Neural progenitor cell (in vitro differentiated cells): ENCODE measurements around the gene CDK9. TPM values are rescaled to one million over a fixed set of nuclear protein-coding genes. Genes with fewer than 3 reads are reported as not detected.
A peak's percentile ranks its signal among the peaks of the same experiment; 100 is the strongest.

Source experiments
- DNase-seq: peaks from one replicate; pipeline ENCODE4 v3.0.0-alpha.2; 2016; ENCODE audit warnings: low spot score
- H2AFZ ChIP-seq: fragments of 200-600 bp; sonication (generic); replicated peaks from 2 replicates; pipeline ENCODE4 v1.6.1; 2016; ENCODE audit warnings: antibody characterized with exemption
- H3F3A ChIP-seq: fragments of 200-600 bp; sonication (generic); 2 replicates; pipeline ENCODE4 v1.6.1; 2016; ENCODE audit warnings: antibody characterized with exemption, low read depth
- H3K27ac ChIP-seq: fragments of 200-600 bp; sonication (generic); 2 replicates; pipeline ENCODE4 v1.5.1; 2016; ENCODE audit warnings: mild to moderate bottlenecking
- H3K27me3 ChIP-seq: fragments of 200-600 bp; sonication (generic); 2 replicates; pipeline ENCODE4 v1.6.1; 2016; ENCODE audit warnings: mild to moderate bottlenecking, moderate library complexity
- H3K36me3 ChIP-seq: fragments of 200-600 bp; sonication (generic); 2 replicates; pipeline ENCODE4 v1.5.1; 2016
- H3K4me1 ChIP-seq: fragments of 200-600 bp; sonication (generic); 2 replicates; pipeline ENCODE4 v1.6.1; 2016; ENCODE audit warnings: mixed run types
- H3K4me2 ChIP-seq: fragments of 200-600 bp; sonication (generic); 2 replicates; pipeline ENCODE4 v1.6.1; 2016
- H3K4me3 ChIP-seq: fragments of 200-600 bp; sonication (generic); 2 replicates; pipeline ENCODE4 v1.5.1; 2016
- H3K79me2 ChIP-seq: fragments of 200-600 bp; sonication (generic); 2 replicates; pipeline ENCODE4 v1.6.1; 2016; ENCODE audit warnings: low read depth
- H3K9ac ChIP-seq: fragments of 200-600 bp; sonication (generic); 2 replicates; pipeline ENCODE4 v1.6.1; 2016
- H3K9me3 ChIP-seq: fragments of 200-600 bp; sonication (generic); 2 replicates; pipeline ENCODE4 v1.5.1; 2016; ENCODE audit warnings: low read depth
- H4K20me1 ChIP-seq: fragments of 200-600 bp; sonication (generic); 2 replicates; pipeline ENCODE4 v1.6.1; 2016; ENCODE audit warnings: low read depth
- H3K27ac Mint-ChIP-seq: 3 replicates; pipeline ENCODE4 v1.8.0; 2021; ENCODE audit warnings: mixed read lengths
- H3K27me3 Mint-ChIP-seq: 2 replicates; pipeline ENCODE4 v1.8.0; 2022; ENCODE audit warnings: low read depth, mild to moderate bottlenecking, inconsistent platforms, moderate library complexity, mixed read lengths; ENCODE audit not compliant: insufficient read depth
- H3K36me3 Mint-ChIP-seq: 3 replicates; pipeline ENCODE4 v1.8.0; 2021; ENCODE audit warnings: mixed read lengths
- H3K4me1 Mint-ChIP-seq: 3 replicates; pipeline ENCODE4 v1.8.0; 2021; ENCODE audit warnings: mixed read lengths
- H3K4me3 Mint-ChIP-seq: 3 replicates; pipeline ENCODE4 v1.8.0; 2021; ENCODE audit warnings: mild to moderate bottlenecking, moderate library complexity, mixed read lengths
- H3K9me3 Mint-ChIP-seq: 3 replicates; pipeline ENCODE4 v1.8.0; 2020; ENCODE audit warnings: mixed read lengths
- EZH2 ChIP-seq: fragments of 200-600 bp; sonication (generic); IDR thresholded peaks from 2 replicates; pipeline ENCODE4 v1.6.1; 2017; ENCODE audit warnings: antibody characterized with exemption, mild to moderate bottlenecking, moderate library complexity
- EZH2phosphoT487 ChIP-seq: fragments of 200-600 bp; sonication (generic); IDR thresholded peaks from 2 replicates; pipeline ENCODE4 v1.6.1; 2017; ENCODE audit warnings: antibody characterized with exemption
- total RNA-seq: library from RNA; depleted of rRNA; stranded (reverse); fragments of >200 nt; gene quantifications from 2 replicates; pipeline ENCODE4 v1.2.3, GENCODE V29; 2015; ENCODE audit warnings: low replicate concordance
- TF ChIP-seq, protein P1 (sequence below): fragments of 200-600 bp; sonication (generic); IDR thresholded peaks from 2 replicates; pipeline ENCODE4 v1.5.1; 2017; ENCODE audit warnings: antibody characterized with exemption, mild to moderate bottlenecking

The CDK9 gene
- total RNA-seq, 1 donor from 2014 or later, result 22.5 TPM

DNA sequence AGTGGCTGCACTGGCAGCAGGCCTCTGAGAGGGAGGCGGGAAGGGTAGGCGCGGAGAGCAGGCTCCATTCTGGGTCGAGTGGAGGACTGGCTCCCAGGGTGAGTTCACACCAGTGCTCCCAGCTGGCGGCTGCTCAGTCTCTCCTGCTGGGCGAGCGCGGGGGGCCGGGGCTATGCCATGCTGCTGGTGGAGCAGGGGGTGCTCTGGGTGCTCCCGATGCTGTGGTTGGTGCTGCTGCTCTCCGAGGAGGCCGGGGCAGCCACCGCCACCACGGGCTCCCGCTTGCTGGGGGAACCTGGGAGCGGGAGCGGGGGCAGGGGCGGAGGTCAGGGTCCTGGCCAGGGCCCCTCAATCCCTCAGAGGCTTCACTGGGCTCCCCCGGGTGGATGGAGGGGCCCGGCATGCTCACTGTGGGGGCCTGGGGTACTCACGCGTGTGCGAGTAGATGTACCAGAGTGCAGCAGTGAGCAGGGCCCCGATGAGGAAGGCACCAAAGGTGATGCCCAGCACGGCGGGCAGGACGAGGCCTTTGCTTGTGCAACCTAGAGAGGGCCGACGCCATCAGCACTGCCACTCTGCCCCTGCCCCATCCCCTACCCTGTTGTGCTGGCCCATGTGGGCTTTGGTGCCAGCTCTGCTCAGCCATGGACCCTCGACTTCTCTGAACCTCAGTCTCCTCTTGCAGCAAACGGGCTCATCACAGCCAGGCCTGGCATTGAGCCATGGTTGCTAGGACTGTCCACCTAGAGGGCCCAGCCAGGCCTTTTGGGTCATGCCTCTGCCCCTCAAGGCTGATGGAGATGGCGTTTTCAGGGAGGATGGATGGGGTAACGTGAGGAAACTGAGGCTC lies 29.9 kb downstream of the CDK9 start:
- Histone ChIP-seq H3K36me3 (no peaks in the 10 kb centered on the region), H3K9me3 (no peaks in the 10 kb centered on the region), H2AFZ (no peak overlapping the region), H4K20me1 (no peaks in the 10 kb centered on the region), H3K9ac (no peak overlapping the region), H3K79me2 (no peaks in the 10 kb centered on the region), H3K4me3 (no peak overlapping the region), H3K4me2 (no peak overlapping the region), H3K4me1 (no peaks in the 10 kb centered on the region), H3K27ac (no peak overlapping the region), H3K27me3 (no peaks in the 10 kb centered on the region), H3F3A (no peaks in the 10 kb centered on the region)
- Mint-ChIP-seq H3K36me3 (peaks cover 2% of the 10 kb centered on the region), H3K4me1 (no peaks in the 10 kb centered on the region), H3K4me3 (no peak overlapping the region), H3K27me3 (peaks cover 4% of the 10 kb centered on the region), H3K9me3 (no peaks in the 10 kb centered on the region), H3K27ac (no peak overlapping the region)
- TF ChIP-seq, protein P1, sequence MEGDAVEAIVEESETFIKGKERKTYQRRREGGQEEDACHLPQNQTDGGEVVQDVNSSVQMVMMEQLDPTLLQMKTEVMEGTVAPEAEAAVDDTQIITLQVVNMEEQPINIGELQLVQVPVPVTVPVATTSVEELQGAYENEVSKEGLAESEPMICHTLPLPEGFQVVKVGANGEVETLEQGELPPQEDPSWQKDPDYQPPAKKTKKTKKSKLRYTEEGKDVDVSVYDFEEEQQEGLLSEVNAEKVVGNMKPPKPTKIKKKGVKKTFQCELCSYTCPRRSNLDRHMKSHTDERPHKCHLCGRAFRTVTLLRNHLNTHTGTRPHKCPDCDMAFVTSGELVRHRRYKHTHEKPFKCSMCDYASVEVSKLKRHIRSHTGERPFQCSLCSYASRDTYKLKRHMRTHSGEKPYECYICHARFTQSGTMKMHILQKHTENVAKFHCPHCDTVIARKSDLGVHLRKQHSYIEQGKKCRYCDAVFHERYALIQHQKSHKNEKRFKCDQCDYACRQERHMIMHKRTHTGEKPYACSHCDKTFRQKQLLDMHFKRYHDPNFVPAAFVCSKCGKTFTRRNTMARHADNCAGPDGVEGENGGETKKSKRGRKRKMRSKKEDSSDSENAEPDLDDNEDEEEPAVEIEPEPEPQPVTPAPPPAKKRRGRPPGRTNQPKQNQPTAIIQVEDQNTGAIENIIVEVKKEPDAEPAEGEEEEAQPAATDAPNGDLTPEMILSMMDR, result no peak
- TF ChIP-seq EZH2phosphoT487 (no peak), EZH2 (no peak)
- DNase-seq, result no peak

DNA sequence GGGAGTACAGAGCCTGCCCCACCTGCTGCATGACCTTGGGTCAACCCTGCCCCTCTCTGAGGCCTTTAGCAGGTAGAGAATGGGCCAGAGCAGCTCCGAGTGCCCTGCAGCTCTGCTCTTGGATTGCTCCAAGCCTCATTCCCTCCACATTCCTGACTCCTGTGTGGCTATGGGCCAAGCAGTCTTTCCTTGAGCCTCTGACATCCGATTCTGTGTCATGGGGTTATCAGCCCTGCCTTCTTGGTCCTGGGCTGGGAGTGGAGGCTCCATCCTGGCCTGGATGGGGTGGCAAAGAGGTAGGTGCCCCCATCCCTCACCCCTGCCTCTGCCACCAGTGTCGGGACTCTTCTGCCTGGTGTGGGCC lies 30.5 kb downstream of the CDK9 start:
- no peaks in the 10 kb centered on the region for H3K79me2 ChIP-seq

DNA sequence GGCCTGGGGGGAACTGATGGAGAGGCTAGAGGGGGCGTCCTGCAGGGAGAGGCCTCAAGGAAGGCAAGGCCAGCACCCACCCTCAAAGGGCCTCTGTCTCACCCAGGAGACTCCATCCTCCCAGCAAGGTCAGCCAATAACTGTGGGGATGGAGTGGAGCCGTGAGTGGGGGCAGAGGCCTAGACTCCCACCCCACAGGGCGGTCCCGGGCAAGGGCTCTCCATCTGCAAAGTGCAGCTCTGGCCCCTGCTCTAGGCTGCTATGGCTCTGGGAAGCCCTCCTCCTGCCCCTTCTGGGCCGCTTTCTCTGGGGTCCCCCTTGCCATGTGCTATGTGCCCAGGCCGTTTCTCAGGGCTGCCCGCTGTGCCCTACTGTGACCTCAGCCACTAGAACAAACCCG lies 30.9 kb downstream of the CDK9 start:
- Mint-ChIP-seq H3K9me3 (no peaks in the 10 kb centered on the region), H3K27ac (peak overlapping the region; percentile 47), H3K4me3 (no peak overlapping the region), H3K27me3 (peaks cover 4% of the 10 kb centered on the region), H3K4me1 (no peaks in the 10 kb centered on the region), H3K36me3 (peaks cover under 1% of the 10 kb centered on the region)
- Histone ChIP-seq H2AFZ (no peak overlapping the region), H3K27me3 (no peaks in the 10 kb centered on the region), H3K4me1 (no peaks in the 10 kb centered on the region), H3F3A (no peaks in the 10 kb centered on the region), H3K27ac (no peak overlapping the region), H3K79me2 (no peaks in the 10 kb centered on the region), H3K36me3 (no peaks in the 10 kb centered on the region), H4K20me1 (no peaks in the 10 kb centered on the region), H3K4me2 (no peak overlapping the region), H3K9ac (no peak overlapping the region), H3K4me3 (no peak overlapping the region), H3K9me3 (no peaks in the 10 kb centered on the region)
- TF ChIP-seq, protein P1, result no peak
- TF ChIP-seq EZH2phosphoT487 (no peak), EZH2 (no peak)
- no peak for DNase-seq

More for the DNA sequence above, 30.5 kb downstream of the CDK9 start:
- no peaks in the 10 kb centered on the region for H3K36me3 ChIP-seq
- no peaks in the 10 kb centered on the region for H3K27me3 ChIP-seq
- Mint-ChIP-seq H3K9me3 (no peaks in the 10 kb centered on the region), H3K4me3 (no peak overlapping the region), H3K27ac (no peak overlapping the region), H3K36me3 (peaks cover 2% of the 10 kb centered on the region), H3K4me1 (no peaks in the 10 kb centered on the region), H3K27me3 (peaks cover 4% of the 10 kb centered on the region)
- no peak overlapping the region for H3K27ac ChIP-seq
- no peaks in the 10 kb centered on the region for H3F3A ChIP-seq
- no peak for DNase-seq
- H3K9me3 ChIP-seq, result no peaks in the 10 kb centered on the region
- no peak overlapping the region for H3K9ac ChIP-seq
- H2AFZ ChIP-seq, result no peak overlapping the region
- no peaks in the 10 kb centered on the region for H4K20me1 ChIP-seq
- no peaks in the 10 kb centered on the region for H3K4me1 ChIP-seq
- no peak overlapping the region for H3K4me2 ChIP-seq
- TF ChIP-seq, protein P1, result no peak
- no peak overlapping the region for H3K4me3 ChIP-seq
